K562 (cell line): ENCODE data around the gene DAZAP1. TPM values are rescaled to one million over a fixed set of nuclear protein-coding genes. Genes with fewer than 3 reads are reported as not detected.

ENCODE experiments used
- ATAC-seq: fragments of 200-7000 bp; cut with Tn5 transposase; 3 replicates; pipeline ENCODE4 v1.9.1; 2020; ENCODE audit warnings: moderate library complexity
- BruUV-seq: library from RNA; stranded (reverse); fragments of 400-500 nt; replicated peaks from 2 replicates; lab custom pipeline; 2021; lab: Mats Ljungman, UMichigan
- CTCF ChIA-PET: fragments of 300-600 bp; formaldehyde crosslinking; extraction: SDS; loops from one replicate; lab custom pipeline; 2021; ENCODE audit warnings: low intra/inter-chr PET ratio; lab: Yijun Ruan, JAX
- POLR2A ChIA-PET: fragments of 300-600, 350-650 bp; sonication (Branson Sonifier 250); formaldehyde crosslinking; extraction: SDS; loops from one replicate; lab custom pipeline; 2021; ENCODE audit warnings: antibody characterized with exemption, inconsistent platforms; lab: Yijun Ruan, JAX
- DNase-seq, 4 experiments: peaks; one replicate each; pipeline versions ENCODE4 v3.0.0 to v3.0.0-alpha.2; 2011 to 2018; ENCODE audit warnings: low spot score in 3 of 4, mixed read lengths in 3 of 4; ENCODE audit errors: extremely low read depth in 1 of 4
- FAIRE-seq: peaks from 2 replicates; lab custom pipeline; 2011; peaks lifted over from hg19 to GRCh38; lab: Jason Lieb, UNC
- H2AFZ ChIP-seq: 2 replicates; pipeline ENCODE4 v1.6.0; 2011; ENCODE audit warnings: low read depth, low read length, control low read depth, inconsistent platforms
- H3K27ac ChIP-seq: fragments of 200-600 bp; 3 replicates; pipeline ENCODE4 v1.8.0; 2011; ENCODE audit warnings: low read depth, mild to moderate bottlenecking, control low read depth, inconsistent platforms, low read length, moderate library complexity, mixed read lengths; ENCODE audit errors: extremely low read depth
- H3K27me3 ChIP-seq, 2 experiments: fragments of 300-600 bp in 1 of 2; 2 replicates in 1 of 2; 3 replicates in 1 of 2; pipeline versions ENCODE4 v1.6.0 to v1.8.0; 2011; ENCODE audit warnings: inconsistent platforms in 2 of 2, low read length in 2 of 2, mild to moderate bottlenecking in 1 of 2, mixed read lengths in 1 of 2, moderate library complexity in 1 of 2; ENCODE audit not compliant: control insufficient read depth in 2 of 2, insufficient read depth in 2 of 2
- H3K36me3 ChIP-seq: fragments of 300-600 bp; 3 replicates; pipeline ENCODE4 v1.8.0; 2011; ENCODE audit warnings: mild to moderate bottlenecking, low read length, inconsistent platforms; ENCODE audit not compliant: control insufficient read depth, insufficient read depth
- H3K4me1 ChIP-seq, 2 experiments: fragments of 200-600 bp in 1 of 2; replicated peaks in 1 of 2; 2 replicates in 1 of 2; 3 replicates in 1 of 2; pipeline versions ENCODE4 v1.5.1 to v1.8.0; 2011; ENCODE audit warnings: inconsistent platforms in 2 of 2, low read length in 2 of 2, mild to moderate bottlenecking in 1 of 2, mixed read lengths in 1 of 2, moderate library complexity in 1 of 2; ENCODE audit not compliant: control insufficient read depth in 2 of 2, insufficient read depth in 2 of 2
- H3K4me2 ChIP-seq: 2 replicates; pipeline ENCODE4 v1.6.1; 2011; ENCODE audit warnings: low read length, control low read depth, inconsistent platforms, mixed read lengths; ENCODE audit not compliant: insufficient read depth
- H3K4me3 ChIP-seq: fragments of 200-600 bp; sonication (generic), shearing (Covaris generic); 2 replicates; pipeline ENCODE4 v1.5.1; 2016; ENCODE audit warnings: control low read depth, inconsistent platforms
- H3K79me2 ChIP-seq: fragments of 200-600 bp; 3 replicates; pipeline ENCODE4 v1.8.0; 2011; ENCODE audit warnings: low read length, inconsistent platforms; ENCODE audit not compliant: control insufficient read depth, insufficient read depth
- H3K9ac ChIP-seq, 2 experiments: 2 replicates each; pipeline versions ENCODE4 v1.6.0 to v1.6.1; 2011; ENCODE audit warnings: low read depth in 2 of 2, low read length in 2 of 2, control low read depth in 1 of 2, inconsistent platforms in 1 of 2, mild to moderate bottlenecking in 1 of 2, mixed read lengths in 1 of 2; ENCODE audit not compliant: insufficient read depth in 1 of 2
- H3K9me1 ChIP-seq: one replicate; pipeline ENCODE4 v1.6.0; 2011; ENCODE audit warnings: inconsistent platforms, mild to moderate bottlenecking, low read length, moderate library complexity; ENCODE audit not compliant: control insufficient read depth, insufficient read depth
- H3K9me3 ChIP-seq: replicated peaks from 2 replicates; pipeline ENCODE4 v1.5.1; 2011; ENCODE audit warnings: low read depth, low read length, inconsistent platforms; ENCODE audit not compliant: control insufficient read depth, insufficient read depth
- H4K20me1 ChIP-seq: replicated peaks from 2 replicates; pipeline ENCODE4 v1.6.1; 2011; ENCODE audit warnings: low read length, inconsistent platforms, mixed read lengths; ENCODE audit not compliant: control insufficient read depth, insufficient read depth
- DDX20 ChIP-seq: fragments of 450-650 bp; IDR thresholded peaks from 2 replicates; pipeline ENCODE4 v1.6.1; 2016; ENCODE audit warnings: missing genetic modification characterization, low read depth, mild to moderate bottlenecking, missing compliant biosample characterization, moderate library complexity
- POLR2G ChIP-seq: fragments of 200-400 bp; formaldehyde crosslinking; IDR thresholded peaks from 2 replicates; pipeline ENCODE4 v1.6.1; 2017; ENCODE audit warnings: low read depth, mild to moderate bottlenecking, antibody characterized with exemption, low read length, moderate library complexity
- RBFOX2 ChIP-seq: fragments of 200-400 bp; formaldehyde crosslinking; IDR thresholded peaks from 2 replicates; pipeline ENCODE4 v1.6.1; 2017; ENCODE audit warnings: low read depth, mild to moderate bottlenecking, low read length, moderate library complexity
- TAF7 ChIP-seq: fragments of 450-650 bp; IDR thresholded peaks from 2 replicates; pipeline ENCODE4 v1.6.1; 2016; ENCODE audit warnings: missing genetic modification characterization, missing compliant biosample characterization
- ZKSCAN1 ChIP-seq: fragments of 150-350 bp; IDR thresholded peaks from 2 replicates; pipeline ENCODE4 v1.6.1; 2016; ENCODE audit warnings: low read depth, low read length
- WGBS: fragments of 100-300 bp; shearing (Covaris generic); methylation state at CpG from one replicate; pipeline ENCODE4 v1.1.6; 2016; ENCODE audit warnings: low coverage, mixed read lengths; ENCODE audit not compliant: insufficient coverage; ENCODE audit errors: missing lambda C conversion rate; 5-methylcytosine and 5-hydroxymethylcytosine counted together
- in situ Hi-C: fragments of 300-500 bp; cut with MboI; formaldehyde crosslinking; loops from 4 replicates; pipeline ENCODE4 v1.15.0; 2018; ENCODE audit warnings: inconsistent platforms, mixed read lengths
- intact Hi-C: fragments of 100-400 bp; cut with micrococcal nuclease; formaldehyde crosslinking; loops from 2 replicates; pipeline ENCODE4 v1.14.2; 2022
- polyA plus RNA-seq, 8 experiments: library from polyadenylated mRNA; depleted of rRNA in 4 of 8; stranded (reverse) in 5 of 8; unstranded in 3 of 8; fragments of >200 nt; fragmentation: Nextera tagmentation in 2 of 8; fragmentation: Illumina TruSeq in 1 of 8; extraction: Ambion mirVana in 2 of 8; extraction: Trizol in 1 of 8; gene quantifications; 2 replicates each; pipeline versions ENCODE4 v1.2.1 to v1.2.3, GENCODE V29; 2011 to 2014; ENCODE audit warnings: inconsistent platforms in 1 of 8, missing spikeins in 1 of 8
- total RNA-seq, 7 experiments: library from RNA; depleted of rRNA in 6 of 7; stranded (reverse); fragments of >200 nt in 6 of 7; fragmentation: Illumina TruSeq in 2 of 7; extraction: Trizol in 2 of 7; gene quantifications; 2 replicates each; pipeline versions ENCODE4 v1.2.1 to v1.2.3, GENCODE V29; 2011 to 2021; ENCODE audit warnings: low replicate concordance in 1 of 7
- TF ChIP-seq, protein P1 (sequence below): sonication (generic); formaldehyde crosslinking; IDR thresholded peaks from 2 replicates; pipeline ENCODE4 v1.8.1; 2023; ENCODE audit warnings: mild to moderate bottlenecking, missing genetic modification reagents

The DAZAP1 gene
- total and polyA plus RNA-seq, 9 of the 15 experiments (the other 6 are each of a cell fraction or from before 2014, with no cell fraction given), result 10.8 to 289 (median 142) TPM

GRCh38 chr19:1412995-1413800 lies 5.8 kb downstream of the DAZAP1 start:
- Histone ChIP-seq H2AFZ (no peak overlapping the region), H4K20me1 (peaks cover 83% of the 10 kb centered on the region), H3K79me2 (peaks cover 99% of the 10 kb centered on the region), H3K9me3 (no peaks in the 10 kb centered on the region), H3K27me3 (no peaks in the 10 kb centered on the region), H3K9me1 (peaks cover 35% of the 10 kb centered on the region), H3K4me2 (no peak overlapping the region), H3K4me3 (no peak overlapping the region), H3K4me1 (peaks cover 42 to 90% of the 10 kb centered on the region in 2 experiments), H3K27ac (peak overlapping the region; percentile 2; the same call in 1 of the 3 replicates), H3K36me3 (peaks cover 88% of the 10 kb centered on the region; the same call in 2 of the 3 replicates), H3K9ac (peak overlapping the region in 1 of 2 experiments; percentile 49; a peak in 2 of 4 replicates)
- no TSS peak for BruUV-seq
- ATAC-seq (no peak), DNase-seq (no peak), FAIRE-seq (peak; percentile 52)
- intact Hi-C loops, result no loop called here
- ChIA-PET POLR2A (interaction anchor here (0.6 to 7.4 kb wide), 12 partner anchors 10 to 272 kb away, joined by 3 to 52 read pairs (median 4); partner anchors contain the start of gene CIRBP), CTCF (no interaction called here)
- TF ChIP-seq ZKSCAN1 (peak; percentile 95), TAF7 (tag) (no peak), DDX20 (no peak), POLR2G (peak; percentile 50), RBFOX2 (peak; percentile 59)
- TF ChIP-seq, protein P1, sequence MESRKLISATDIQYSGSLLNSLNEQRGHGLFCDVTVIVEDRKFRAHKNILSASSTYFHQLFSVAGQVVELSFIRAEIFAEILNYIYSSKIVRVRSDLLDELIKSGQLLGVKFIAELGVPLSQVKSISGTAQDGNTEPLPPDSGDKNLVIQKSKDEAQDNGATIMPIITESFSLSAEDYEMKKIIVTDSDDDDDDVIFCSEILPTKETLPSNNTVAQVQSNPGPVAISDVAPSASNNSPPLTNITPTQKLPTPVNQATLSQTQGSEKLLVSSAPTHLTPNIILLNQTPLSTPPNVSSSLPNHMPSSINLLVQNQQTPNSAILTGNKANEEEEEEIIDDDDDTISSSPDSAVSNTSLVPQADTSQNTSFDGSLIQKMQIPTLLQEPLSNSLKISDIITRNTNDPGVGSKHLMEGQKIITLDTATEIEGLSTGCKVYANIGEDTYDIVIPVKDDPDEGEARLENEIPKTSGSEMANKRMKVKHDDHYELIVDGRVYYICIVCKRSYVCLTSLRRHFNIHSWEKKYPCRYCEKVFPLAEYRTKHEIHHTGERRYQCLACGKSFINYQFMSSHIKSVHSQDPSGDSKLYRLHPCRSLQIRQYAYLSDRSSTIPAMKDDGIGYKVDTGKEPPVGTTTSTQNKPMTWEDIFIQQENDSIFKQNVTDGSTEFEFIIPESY (CRISPR knock-in tag), result peak; percentile 58; the same call in 1 of the 2 replicates
- WGBS, result 79% methylated on average over 34 of the region's 36 CpGs
- in situ Hi-C loops, result no loop called here
